Gastrocnemius medialis (tissue), 4 donors: ENCODE results near the gene NAB2. TPM values are rescaled to one million over a fixed set of nuclear protein-coding genes. Genes with fewer than 3 reads are reported as not detected.

Source experiments
- ATAC-seq, 2 donors: fragments of 150-250 bp; one replicate each; pipeline ENCODE4 v1.9.1; 2016
- DNase-seq, 2 donors: peaks; one replicate each; pipeline ENCODE4 v3.0.0-alpha.2; 2019
- H3K27ac ChIP-seq, 4 donors: fragments of 200-600 bp; sonication (generic); 1 replicate in 1 of 4; 2 replicates in 3 of 4; pipeline ENCODE4 v1.5.1; 2016 to 2018; ENCODE audit warnings: mild to moderate bottlenecking in 2 of 4, moderate library complexity in 1 of 4
- H3K27me3 ChIP-seq, 3 donors: fragments of 200-600 bp; sonication (generic) in 2 of 3; 1 replicate in 1 of 3; 2 replicates in 2 of 3; pipeline versions ENCODE4 v1.5.1 to v1.6.0; 2016 to 2019; ENCODE audit warnings: mild to moderate bottlenecking in 1 of 3, moderate library complexity in 1 of 3
- H3K36me3 ChIP-seq, 2 donors: fragments of 200-600 bp; sonication (generic) in 1 of 2; one replicate each; pipeline ENCODE4 v1.5.1; 2017 to 2018
- H3K4me1 ChIP-seq, 2 donors: fragments of 200-600 bp; sonication (generic) in 1 of 2; one replicate each; pipeline ENCODE4 v1.5.1; 2016 to 2017; ENCODE audit warnings: mild to moderate bottlenecking in 2 of 2
- H3K4me3 ChIP-seq, 4 donors: fragments of 200-600 bp; sonication (generic) in 3 of 4; 1 replicate in 1 of 4; 2 replicates in 3 of 4; pipeline ENCODE4 v1.5.1; 2016 to 2019; ENCODE audit warnings: mild to moderate bottlenecking in 2 of 4
- H3K9me3 ChIP-seq, 3 donors: fragments of 200-600 bp; sonication (generic) in 2 of 3; 1 replicate in 1 of 3; 2 replicates in 2 of 3; pipeline ENCODE4 v1.5.1; 2016 to 2019
- POLR2A ChIP-seq, 2 donors: fragments of 450-650 bp; IDR thresholded peaks; one replicate each; pipeline ENCODE4 v1.6.1; 2017; ENCODE audit warnings: antibody characterized with exemption in 2 of 2, mild to moderate bottlenecking in 2 of 2, moderate library complexity in 2 of 2
- in situ Hi-C, 4 donors: fragments of 200-750 bp; cut with MboI; loops; one replicate each; pipeline versions ENCODE4 v1.15.0 to v1.8.0; 2017; ENCODE audit warnings: low sequenced_read_pairs in 4 of 4
- intact Hi-C: fragments of 100-400 bp; cut with DNase I; formaldehyde crosslinking; loops from one replicate; pipeline ENCODE4 v1.15.1; 2023; ENCODE audit warnings: low total_unique reads
- total RNA-seq, 4 donors: library from RNA; depleted of rRNA; stranded (reverse); fragments of >200 nt; gene quantifications; one replicate each; pipeline versions ENCODE4 v1.1.0 to v1.2.3, GENCODE V29; 2016
- TF ChIP-seq, protein P1 (sequence below), 5 experiments: fragments of 450-650 bp in 3 of 5; fragments of 200-600 bp in 2 of 5; sonication (generic) in 2 of 5; IDR thresholded peaks in 4 of 5; conservative IDR thresholded peaks in 1 of 5; 1 replicate in 4 of 5; 2 replicates in 1 of 5; pipeline ENCODE4 v1.5.1; 2016 to 2019; ENCODE audit warnings: antibody characterized with exemption in 5 of 5, mild to moderate bottlenecking in 3 of 5, moderate library complexity in 3 of 5

Gene NAB2
- total RNA-seq, 4 donors from 2014 or later = 4.8 to 9.5 (median 5.5) TPM

DNA sequence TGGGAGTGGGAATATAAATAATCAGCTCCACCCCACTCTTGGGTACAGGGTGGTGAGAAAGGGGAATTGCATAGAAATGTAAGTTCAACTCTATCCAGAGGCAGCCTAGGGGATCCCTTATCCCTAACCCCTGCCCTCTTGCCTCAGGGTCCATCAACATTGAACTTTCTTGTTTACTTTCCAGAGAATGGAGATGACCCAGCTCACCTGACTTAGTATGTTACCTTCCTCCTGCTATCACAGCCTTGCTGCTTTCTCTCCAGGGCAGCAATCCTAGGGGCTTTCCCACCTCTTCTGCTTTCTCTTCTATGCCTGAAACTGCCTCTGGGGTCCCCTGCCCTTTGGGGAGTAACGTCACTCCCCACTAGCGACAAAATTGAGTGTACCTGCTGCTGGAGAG, 42.0 kb downstream of the NAB2 start:
- H3K27me3 ChIP-seq = no peaks in the 10 kb centered on the region
- peaks cover 20 to 30% of the 10 kb centered on the region in 2 donors for H3K4me1 ChIP-seq
- no peaks in the 10 kb centered on the region for H3K9me3 ChIP-seq
- peak overlapping the region in 2 of 4 donors; percentile 33 to 95 for H3K4me3 ChIP-seq
- DNase-seq = no peak
- H3K36me3 ChIP-seq = no peaks in the 10 kb centered on the region
- intact Hi-C loops (no loop called here), in situ Hi-C loops (no loop called here)
- no peak for ATAC-seq
- peak overlapping the region; percentile 87 to 94 (median 90) for H3K27ac ChIP-seq
- TF ChIP-seq POLR2A (IDR thresholded peaks at IDR 0.05) = no peak
- TF ChIP-seq, protein P1, sequence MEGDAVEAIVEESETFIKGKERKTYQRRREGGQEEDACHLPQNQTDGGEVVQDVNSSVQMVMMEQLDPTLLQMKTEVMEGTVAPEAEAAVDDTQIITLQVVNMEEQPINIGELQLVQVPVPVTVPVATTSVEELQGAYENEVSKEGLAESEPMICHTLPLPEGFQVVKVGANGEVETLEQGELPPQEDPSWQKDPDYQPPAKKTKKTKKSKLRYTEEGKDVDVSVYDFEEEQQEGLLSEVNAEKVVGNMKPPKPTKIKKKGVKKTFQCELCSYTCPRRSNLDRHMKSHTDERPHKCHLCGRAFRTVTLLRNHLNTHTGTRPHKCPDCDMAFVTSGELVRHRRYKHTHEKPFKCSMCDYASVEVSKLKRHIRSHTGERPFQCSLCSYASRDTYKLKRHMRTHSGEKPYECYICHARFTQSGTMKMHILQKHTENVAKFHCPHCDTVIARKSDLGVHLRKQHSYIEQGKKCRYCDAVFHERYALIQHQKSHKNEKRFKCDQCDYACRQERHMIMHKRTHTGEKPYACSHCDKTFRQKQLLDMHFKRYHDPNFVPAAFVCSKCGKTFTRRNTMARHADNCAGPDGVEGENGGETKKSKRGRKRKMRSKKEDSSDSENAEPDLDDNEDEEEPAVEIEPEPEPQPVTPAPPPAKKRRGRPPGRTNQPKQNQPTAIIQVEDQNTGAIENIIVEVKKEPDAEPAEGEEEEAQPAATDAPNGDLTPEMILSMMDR (IDR thresholded peaks at IDR 0.05 in 4 of 5, conservative IDR thresholded peaks at IDR 0.05 in 1 of 5) = no peak

DNA sequence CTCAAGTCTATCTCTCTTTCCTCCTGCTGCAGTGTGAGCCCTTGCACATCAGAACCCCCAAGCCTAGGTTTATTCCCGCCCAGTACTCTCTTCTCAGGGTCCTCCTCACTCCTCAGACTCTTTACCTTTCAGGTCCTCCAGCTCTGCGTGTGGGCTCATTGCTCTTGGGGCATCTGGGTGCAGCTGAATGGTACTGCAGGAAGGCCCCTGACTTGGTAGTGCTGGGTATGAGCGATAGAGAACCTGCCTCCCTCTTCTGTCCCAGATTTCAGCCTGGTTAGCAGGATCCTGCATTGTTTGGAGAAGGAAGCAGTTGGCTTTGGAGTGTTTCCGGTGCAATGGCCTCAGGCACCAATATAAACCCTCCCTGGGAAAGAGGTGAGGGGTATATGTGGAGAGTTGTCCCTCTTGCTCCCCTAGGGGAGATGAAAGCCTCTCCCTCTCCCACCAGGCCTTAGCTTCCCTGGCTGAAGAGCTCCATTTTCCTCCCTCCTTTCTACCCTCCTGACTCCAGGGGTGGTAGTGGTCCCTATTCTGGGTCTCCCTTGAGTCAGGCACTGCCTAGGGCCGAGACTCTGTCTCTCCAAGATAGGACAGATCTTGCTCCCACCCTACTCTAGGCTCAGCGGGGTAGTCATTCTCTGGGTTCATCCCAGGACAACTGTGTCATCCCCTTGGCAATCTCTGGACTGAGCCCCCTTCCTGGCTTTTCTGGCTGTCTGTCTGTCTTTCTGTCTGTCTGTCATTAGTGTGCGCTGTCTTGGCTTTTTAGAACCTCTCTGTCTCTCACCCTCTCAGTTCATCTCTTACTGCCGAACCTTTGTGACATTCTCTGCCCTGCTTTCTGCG, 43.2 kb downstream of the NAB2 start:
- ATAC-seq (no peak), DNase-seq (no peak)
- Histone ChIP-seq H3K4me3 (peak overlapping the region in 3 of 4 donors; percentile 8 to 17 (median 11)), H3K36me3 (no peaks in the 10 kb centered on the region), H3K27me3 (no peaks in the 10 kb centered on the region), H3K9me3 (no peaks in the 10 kb centered on the region), H3K27ac (peak overlapping the region; percentile 87 to 94 (median 90)), H3K4me1 (peaks cover 19 to 32% of the 10 kb centered on the region in 2 donors)
- TF ChIP-seq, protein P1 (IDR thresholded peaks at IDR 0.05 in 4 of 5, conservative IDR thresholded peaks at IDR 0.05 in 1 of 5) = no peak
- no peak for TF ChIP-seq POLR2A (IDR thresholded peaks at IDR 0.05)
- intact Hi-C loops (no loop called here), in situ Hi-C loops (no loop called here)

DNA sequence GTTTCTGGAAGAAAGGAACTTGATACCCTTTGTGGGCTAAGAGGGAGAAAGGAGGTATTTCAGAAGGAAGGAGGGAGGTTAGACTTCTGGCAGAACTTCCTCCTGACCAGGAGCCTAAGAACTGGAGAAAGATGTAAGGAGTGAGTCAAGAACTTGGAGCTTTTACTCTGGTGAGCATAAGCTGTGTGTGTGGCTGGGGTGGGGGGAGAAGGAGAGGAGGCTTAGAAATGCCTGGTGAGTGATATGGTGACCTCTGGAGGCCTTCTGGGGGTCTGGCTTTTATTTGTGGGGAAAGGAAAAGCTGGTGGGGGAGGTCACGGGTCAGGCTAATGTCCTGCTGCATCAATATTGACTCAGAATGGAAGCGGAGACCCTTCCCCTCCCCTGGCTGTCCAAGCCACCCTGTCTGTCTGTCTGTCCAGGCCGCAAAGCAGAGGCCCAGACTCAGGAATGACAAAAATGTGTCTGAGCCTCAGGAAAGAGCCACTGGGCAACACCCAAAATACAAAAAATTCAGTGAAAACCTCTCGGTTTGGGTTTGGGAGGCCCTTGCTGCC, 44.2 kb downstream of the NAB2 start:
- H3K4me1 ChIP-seq = peaks cover 21 to 30% of the 10 kb centered on the region in 2 donors

DNA sequence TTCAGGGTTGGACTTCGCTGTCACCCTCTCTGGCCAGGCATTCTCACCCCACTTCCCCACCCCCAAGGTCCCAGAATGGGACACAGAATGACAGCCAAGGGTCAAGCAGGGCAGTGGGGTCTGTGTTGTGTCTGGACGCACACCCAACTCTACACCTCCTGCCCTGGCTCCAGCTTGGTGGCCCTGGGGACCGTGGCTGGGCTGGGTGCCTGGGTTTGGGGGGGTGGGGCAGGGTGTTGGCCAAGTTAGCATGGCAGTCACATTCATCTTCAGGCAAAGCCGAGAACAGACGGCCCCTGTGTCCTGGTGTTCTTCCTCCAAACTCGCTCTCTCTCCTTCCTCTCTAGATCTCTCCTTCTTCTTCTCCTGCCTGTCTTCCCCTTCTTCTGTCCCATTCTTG, 45.0 kb downstream of the NAB2 start:
- Histone ChIP-seq H3K4me1 (peaks cover 25 to 30% of the 10 kb centered on the region in 2 donors), H3K9me3 (no peaks in the 10 kb centered on the region), H3K36me3 (no peaks in the 10 kb centered on the region), H3K4me3 (no peak overlapping the region), H3K27ac (peak overlapping the region; percentile 87 to 94 (median 90)), H3K27me3 (no peaks in the 10 kb centered on the region)
- in situ Hi-C loops = no loop called here
- no peak for TF ChIP-seq POLR2A (IDR thresholded peaks at IDR 0.05)
- TF ChIP-seq, protein P1 (IDR thresholded peaks at IDR 0.05 in 4 of 5, conservative IDR thresholded peaks at IDR 0.05 in 1 of 5) = no peak
- ATAC-seq = no peak
- intact Hi-C loops = no loop called here
- DNase-seq = peak in 1 of 2 donors; percentile 33

More for the DNA sequence above, 44.2 kb downstream of the NAB2 start:
- Histone ChIP-seq H3K27me3 (no peaks in the 10 kb centered on the region), H3K27ac (peak overlapping the region; percentile 87 to 94 (median 90)), H3K9me3 (no peaks in the 10 kb centered on the region), H3K4me3 (peak overlapping the region in 2 of 4 donors; percentile 8 to 11), H3K36me3 (no peaks in the 10 kb centered on the region)
- in situ Hi-C loops = no loop called here
- TF ChIP-seq, protein P1 (IDR thresholded peaks at IDR 0.05 in 4 of 5, conservative IDR thresholded peaks at IDR 0.05 in 1 of 5) = no peak
- TF ChIP-seq POLR2A (IDR thresholded peaks at IDR 0.05) = no peak
- no peak for ATAC-seq
- intact Hi-C loops = no loop called here
- DNase-seq = no peak
